Neural crest cell (in vitro differentiated cells): ENCODE results near the gene UBE2L5. TPM values are rescaled to one million over a fixed set of nuclear protein-coding genes. Genes with fewer than 3 reads are reported as not detected.

ENCODE experiments used
- DNase-seq: peaks from one replicate; pipeline ENCODE4 v3.0.0; 2021; ENCODE audit warnings: low read depth, mixed read lengths, low spot score
- H3K27ac Mint-ChIP-seq: one replicate; pipeline ENCODE4 v1.8.0; 2021; ENCODE audit warnings: mild to moderate bottlenecking, mixed read lengths; ENCODE audit not compliant: unreplicated experiment
- H3K27me3 Mint-ChIP-seq: 2 replicates; pipeline ENCODE4 v1.8.0; 2021; ENCODE audit warnings: low read depth, mild to moderate bottlenecking, mixed read lengths
- H3K36me3 Mint-ChIP-seq: 2 replicates; pipeline ENCODE4 v1.8.0; 2021; ENCODE audit warnings: low read depth, mild to moderate bottlenecking, mixed read lengths
- H3K4me1 Mint-ChIP-seq: 2 replicates; pipeline ENCODE4 v1.8.0; 2021; ENCODE audit warnings: mixed read lengths
- H3K4me3 Mint-ChIP-seq: one replicate; pipeline ENCODE4 v1.8.0; 2021; ENCODE audit warnings: mild to moderate bottlenecking, mixed read lengths
- H3K9me3 Mint-ChIP-seq: 2 replicates; pipeline ENCODE4 v1.8.0; 2021; ENCODE audit warnings: mixed read lengths
- CTCF ChIP-seq: fragments of 200-600 bp; sonication (generic); conservative IDR thresholded peaks from 2 replicates; pipeline ENCODE4 v1.5.0; 2021; ENCODE audit warnings: antibody characterized with exemption, mild to moderate bottlenecking
- total RNA-seq: library from RNA; stranded (reverse); gene quantifications from 2 replicates; pipeline ENCODE4 v1.2.1, GENCODE V29; 2021

Gene UBE2L5
- total RNA-seq, 1 donor from 2014 or later: not detected

GRCh38 chr13:30378191-30378590, 44.1 kb upstream of the UBE2L5 start:
- H3K4me3 Mint-ChIP-seq: no peak overlapping the region
- no peak overlapping the region for H3K27ac Mint-ChIP-seq
- no peaks in the 10 kb centered on the region for H3K9me3 Mint-ChIP-seq
- no peaks in the 10 kb centered on the region for H3K4me1 Mint-ChIP-seq
- H3K27me3 Mint-ChIP-seq: peaks cover 5% of the 10 kb centered on the region
- no peaks in the 10 kb centered on the region for H3K36me3 Mint-ChIP-seq
- DNase-seq: no peak
- TF ChIP-seq CTCF: no peak

- TF ChIP-seq CTCF: no peak
- no peak overlapping the region for H3K4me3 Mint-ChIP-seq
- no peak for DNase-seq
- H3K4me1 Mint-ChIP-seq: no peaks in the 10 kb centered on the region
- H3K27me3 Mint-ChIP-seq: peaks cover 5% of the 10 kb centered on the region
- no peaks in the 10 kb centered on the region for H3K36me3 Mint-ChIP-seq
- H3K27ac Mint-ChIP-seq: no peak overlapping the region
- no peaks in the 10 kb centered on the region for H3K9me3 Mint-ChIP-seq
Observed at GRCh38 chr13:30381049-30381448, 41.2 kb upstream of the UBE2L5 start.

GRCh38 chr13:30382836-30383525, 39.3 kb upstream of the UBE2L5 start:
- Mint-ChIP-seq H3K27me3 (peaks cover 5% of the 10 kb centered on the region), H3K27ac (no peak overlapping the region), H3K9me3 (no peaks in the 10 kb centered on the region), H3K36me3 (no peaks in the 10 kb centered on the region), H3K4me3 (no peak overlapping the region), H3K4me1 (no peaks in the 10 kb centered on the region)
- DNase-seq: no peak
- TF ChIP-seq CTCF: no peak

GRCh38 chr13:30388406-30389283, 33.6 kb upstream of the UBE2L5 start:
- H3K9me3 Mint-ChIP-seq: no peaks in the 10 kb centered on the region
- H3K27ac Mint-ChIP-seq: no peak overlapping the region
- H3K27me3 Mint-ChIP-seq: peaks cover 12% of the 10 kb centered on the region
- DNase-seq: no peak
- H3K36me3 Mint-ChIP-seq: no peaks in the 10 kb centered on the region
- no peak for TF ChIP-seq CTCF
- H3K4me3 Mint-ChIP-seq: no peak overlapping the region
- peaks cover 11% of the 10 kb centered on the region for H3K4me1 Mint-ChIP-seq

- peaks cover 12% of the 10 kb centered on the region for H3K27me3 Mint-ChIP-seq
- H3K4me1 Mint-ChIP-seq: peaks cover 25% of the 10 kb centered on the region
- DNase-seq: no peak
- H3K4me3 Mint-ChIP-seq: no peak overlapping the region
- no peaks in the 10 kb centered on the region for H3K36me3 Mint-ChIP-seq
- TF ChIP-seq CTCF: no peak
- no peaks in the 10 kb centered on the region for H3K9me3 Mint-ChIP-seq
- H3K27ac Mint-ChIP-seq: no peak overlapping the region
Observed at GRCh38 chr13:30391956-30392680, 30.2 kb upstream of the UBE2L5 start.
